Mucosa of descending colon (tissue), 3 donors: Measurements from ENCODE around the gene SNX4. TPM values are rescaled to one million over a fixed set of nuclear protein-coding genes. Genes with fewer than 3 reads are reported as not detected.

Source experiments
- ATAC-seq: fragments of 200-7000 bp; cut with Tn5 transposase; one replicate; pipeline ENCODE4 v1.9.1; 2020; ENCODE audit warnings: mild to moderate bottlenecking, moderate library complexity
- DNase-seq, 3 donors: peaks; one replicate each; pipeline ENCODE4 v3.0.0-alpha.2; 2020
- H3K36me3 ChIP-seq: fragments of 200-600 bp; one replicate; pipeline ENCODE4 v1.8.0; 2021; ENCODE audit warnings: low read depth, mild to moderate bottlenecking
- H3K4me1 ChIP-seq: fragments of 200-600 bp; one replicate; pipeline ENCODE4 v1.8.0; 2021; ENCODE audit warnings: low read depth, mild to moderate bottlenecking
- H3K4me3 ChIP-seq: fragments of 200-600 bp; one replicate; pipeline ENCODE4 v1.8.0; 2021; ENCODE audit warnings: mild to moderate bottlenecking
- H3K9me3 ChIP-seq: fragments of 200-600 bp; one replicate; pipeline ENCODE4 v1.8.0; 2021; ENCODE audit warnings: mild to moderate bottlenecking
- intact Hi-C, 2 donors: fragments of 100-400 bp; cut with DNase I in 1 of 2; cut with micrococcal nuclease in 1 of 2; formaldehyde crosslinking; loops; one replicate each; pipeline versions ENCODE4 v1.11.0 to v1.11.1; 2022; cut with DNase I, micrococcal nuclease
- total RNA-seq, 3 donors: library from RNA; stranded (reverse); fragmentation: NEBNext Ultra II Directional in 2 of 3; extraction: Animal tissue kit (Norgen Biotek cat#: 25700) in 2 of 3; gene quantifications; one replicate each; pipeline versions ENCODE4 v1.2.1 to v1.2.4, GENCODE V29; 2021 to 2023
- TF ChIP-seq, protein P1 (sequence below): fragments of 200-600 bp; IDR thresholded peaks from one replicate; pipeline ENCODE4 v1.8.0; 2022; ENCODE audit warnings: antibody characterized with exemption, mild to moderate bottlenecking
- donor health status: DM: no; HTN: no; CAD: no; lungs with moderate emphysema.
- donor health status: DM: no; HTN: no; CAD: no.
- donor health status: DM: no; HTN: yes; CAD: no.

SNX4 gene
- total RNA-seq, 3 donors from 2014 or later: 34.5 to 50.6 (median 46.9) TPM

DNA sequence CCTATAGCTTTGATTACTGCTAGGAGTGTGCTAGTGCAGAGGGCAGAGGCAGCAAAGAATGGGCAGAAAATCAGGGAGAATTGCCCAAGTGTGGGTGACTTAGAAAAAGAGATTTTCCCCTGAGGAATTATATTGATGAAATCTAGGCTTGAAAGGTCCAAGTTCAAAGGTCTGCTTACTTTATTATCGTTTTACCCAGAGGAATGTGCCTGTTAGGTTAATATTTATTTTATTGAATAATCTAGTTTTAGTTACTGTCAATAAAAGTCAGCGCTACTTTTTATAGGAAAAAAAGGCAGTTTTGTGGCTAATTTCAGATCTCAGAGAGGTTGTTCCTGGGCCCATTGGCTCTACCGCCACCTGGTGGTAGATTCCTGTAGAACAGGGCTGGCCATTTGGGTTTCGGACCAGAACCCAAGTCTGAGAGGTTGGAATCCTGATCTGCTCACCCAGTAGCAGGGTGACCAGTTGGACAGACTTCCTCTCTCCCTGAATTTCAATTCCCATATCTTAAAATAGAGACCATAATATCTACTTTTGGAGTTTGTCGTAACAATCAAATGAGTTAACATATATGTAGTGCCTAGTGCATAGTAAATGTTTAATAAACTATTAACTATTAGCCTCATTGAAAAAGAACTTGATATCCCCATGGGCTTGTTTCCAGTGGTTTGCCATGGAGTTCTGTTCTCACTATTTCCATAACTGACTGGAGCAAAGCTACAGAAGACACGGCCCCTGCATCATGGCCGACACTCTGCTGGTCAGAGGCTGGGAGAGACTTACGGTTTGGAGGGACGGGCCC lies 82.2 kb downstream of the SNX4 start:
- peak; percentile 46 for ATAC-seq
- intact Hi-C loops: loop anchor here (5.0 kb wide), 1 partner anchor 441 kb away; no protein-coding TSS in a partner anchor
- TF ChIP-seq, protein P1, sequence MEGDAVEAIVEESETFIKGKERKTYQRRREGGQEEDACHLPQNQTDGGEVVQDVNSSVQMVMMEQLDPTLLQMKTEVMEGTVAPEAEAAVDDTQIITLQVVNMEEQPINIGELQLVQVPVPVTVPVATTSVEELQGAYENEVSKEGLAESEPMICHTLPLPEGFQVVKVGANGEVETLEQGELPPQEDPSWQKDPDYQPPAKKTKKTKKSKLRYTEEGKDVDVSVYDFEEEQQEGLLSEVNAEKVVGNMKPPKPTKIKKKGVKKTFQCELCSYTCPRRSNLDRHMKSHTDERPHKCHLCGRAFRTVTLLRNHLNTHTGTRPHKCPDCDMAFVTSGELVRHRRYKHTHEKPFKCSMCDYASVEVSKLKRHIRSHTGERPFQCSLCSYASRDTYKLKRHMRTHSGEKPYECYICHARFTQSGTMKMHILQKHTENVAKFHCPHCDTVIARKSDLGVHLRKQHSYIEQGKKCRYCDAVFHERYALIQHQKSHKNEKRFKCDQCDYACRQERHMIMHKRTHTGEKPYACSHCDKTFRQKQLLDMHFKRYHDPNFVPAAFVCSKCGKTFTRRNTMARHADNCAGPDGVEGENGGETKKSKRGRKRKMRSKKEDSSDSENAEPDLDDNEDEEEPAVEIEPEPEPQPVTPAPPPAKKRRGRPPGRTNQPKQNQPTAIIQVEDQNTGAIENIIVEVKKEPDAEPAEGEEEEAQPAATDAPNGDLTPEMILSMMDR: peak; percentile 89
- Histone ChIP-seq H3K36me3 (no peaks in the 10 kb centered on the region), H3K4me1 (peaks cover 11% of the 10 kb centered on the region), H3K4me3 (no peak overlapping the region), H3K9me3 (no peaks in the 10 kb centered on the region)
- peak in 2 of 3 donors; percentile 61 to 78 for DNase-seq

DNA sequence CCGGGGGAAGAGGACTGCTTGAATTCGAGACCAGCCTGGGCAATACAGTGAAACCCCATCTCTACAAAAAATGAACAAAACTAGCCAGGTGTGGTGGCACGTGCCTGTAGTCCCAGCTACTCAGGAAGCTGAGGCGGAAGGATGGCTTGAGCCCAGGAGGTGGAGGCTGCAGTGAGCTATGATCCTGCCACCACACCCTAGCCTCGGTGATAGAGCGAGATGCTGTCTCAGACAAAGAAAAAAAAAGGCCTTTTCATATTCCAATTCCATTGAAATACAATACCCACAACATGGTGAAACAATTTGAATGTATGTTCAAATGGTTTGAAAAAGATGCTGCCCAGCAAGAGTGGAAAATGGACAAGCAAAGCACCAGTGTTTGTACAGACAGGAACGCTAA lies 83.1 kb downstream of the SNX4 start:
- DNase-seq (no peak), ATAC-seq (no peak)
- Histone ChIP-seq H3K36me3 (no peaks in the 10 kb centered on the region), H3K4me3 (no peak overlapping the region), H3K4me1 (peaks cover 11% of the 10 kb centered on the region), H3K9me3 (no peaks in the 10 kb centered on the region)
- TF ChIP-seq, protein P1: no peak
- intact Hi-C loops: loop anchor here (5.0 kb wide), 1 partner anchor 440 kb away; no protein-coding TSS in a partner anchor

DNA sequence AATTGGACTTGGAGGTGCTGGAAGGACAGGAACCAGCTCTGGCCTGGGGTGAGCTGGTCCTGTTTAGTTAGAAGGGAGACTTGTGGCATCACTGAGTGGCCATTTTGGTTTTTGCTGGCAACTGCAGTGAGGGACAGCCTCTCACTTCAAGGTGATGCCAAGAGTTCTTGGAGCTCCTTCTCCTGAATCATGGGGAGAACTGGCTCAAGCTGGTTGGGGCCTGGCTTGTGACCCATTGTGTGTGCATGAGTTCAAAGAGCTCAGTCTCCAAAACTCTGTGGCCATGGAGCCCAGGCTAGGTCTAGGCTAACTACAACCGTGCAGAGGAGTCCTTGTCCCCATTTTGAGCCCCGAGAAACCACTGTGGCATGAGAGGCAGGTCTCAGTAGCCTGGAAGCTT lies 84.8 kb downstream of the SNX4 start:
- Histone ChIP-seq H3K4me3 (no peak overlapping the region), H3K9me3 (no peaks in the 10 kb centered on the region), H3K4me1 (peaks cover 5% of the 10 kb centered on the region), H3K36me3 (no peaks in the 10 kb centered on the region)
- TF ChIP-seq, protein P1: no peak
- ATAC-seq (no peak), DNase-seq (no peak)
- intact Hi-C loops: loop anchor here (5.0 kb wide), 1 partner anchor 438 kb away; no protein-coding TSS in a partner anchor

DNA sequence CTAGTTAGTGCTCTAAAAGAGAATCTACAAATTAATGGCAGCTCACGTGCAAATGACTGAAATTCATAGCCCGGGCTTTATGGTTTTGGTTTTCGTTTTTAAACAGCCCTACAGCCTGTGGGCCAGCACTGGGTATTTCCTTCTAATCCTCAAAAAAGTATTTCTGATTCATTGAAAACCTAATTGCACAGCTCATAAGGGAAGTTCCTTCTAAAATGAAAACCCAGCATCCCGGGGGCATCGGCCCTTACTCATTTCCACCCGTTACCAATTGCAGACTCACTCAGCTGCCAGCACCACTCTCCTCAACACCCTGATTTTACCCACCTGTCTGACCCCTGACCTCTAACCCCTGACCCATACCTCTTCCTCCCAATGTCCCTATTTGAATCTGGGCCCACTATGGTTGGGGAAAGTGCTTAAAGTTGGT lies 85.4 kb downstream of the SNX4 start:
- no peaks in the 10 kb centered on the region for H3K36me3 ChIP-seq
- TF ChIP-seq, protein P1: no peak
- DNase-seq (no peak), ATAC-seq (no peak)
- no peaks in the 10 kb centered on the region for H3K9me3 ChIP-seq
- H3K4me3 ChIP-seq: no peak overlapping the region
- intact Hi-C loops: loop anchor here (5.0 kb wide), 1 partner anchor 437 kb away; no protein-coding TSS in a partner anchor
- peaks cover 5% of the 10 kb centered on the region for H3K4me1 ChIP-seq

DNA sequence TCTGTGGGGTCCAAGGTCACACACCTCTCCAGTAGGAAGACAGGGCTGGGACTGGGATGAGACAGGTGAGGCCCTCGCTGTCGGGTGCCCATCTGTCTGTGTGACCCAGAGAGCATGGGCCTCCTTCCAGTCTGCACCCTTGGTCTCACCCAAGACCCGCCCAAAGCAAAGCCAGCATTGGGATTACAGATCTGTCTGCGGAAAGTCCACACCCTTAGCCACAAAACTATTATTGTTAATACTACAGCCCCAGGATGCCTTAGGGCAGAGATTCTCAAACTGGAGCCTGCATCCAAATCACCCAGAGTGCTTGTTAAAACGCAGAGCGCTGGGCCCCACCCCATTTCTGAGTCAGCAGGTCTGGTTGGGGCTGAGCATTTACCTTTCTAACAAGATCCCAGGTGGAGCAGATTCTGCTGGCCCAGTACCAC lies 86.4 kb downstream of the SNX4 start:
- TF ChIP-seq, protein P1: no peak
- intact Hi-C loops: no loop called here
- ATAC-seq (no peak), DNase-seq (no peak)
- no peak overlapping the region for H3K4me3 ChIP-seq
- no peaks in the 10 kb centered on the region for H3K9me3 ChIP-seq
- peaks cover 5% of the 10 kb centered on the region for H3K4me1 ChIP-seq
- no peaks in the 10 kb centered on the region for H3K36me3 ChIP-seq
